ENCODE measurements around the gene TH. TPM values are rescaled to one million over a fixed set of nuclear protein-coding genes. Genes with fewer than 3 reads are reported as not detected.

TH gene
- total and polyA plus RNA-seq, 2 donors (not counting 1 experiment from before 2014, with no cell fraction given), result not detected

- intact Hi-C loops (cut with micrococcal nuclease), result no loop called here
- no peak overlapping the region for H3K27ac Mint-ChIP-seq
- Histone ChIP-seq H3K27ac (ENCODE audit: low read length in 2 of 2) (no peak overlapping the region), H4K20me1 (ENCODE audit: control insufficient read depth, insufficient read depth, low read length, poor library complexity, severe bottlenecking) (no peaks in the 10 kb centered on the region), H3K4me3 (ENCODE audit: control extremely low read depth in 1 of 5, extremely low read depth in 1 of 5, insufficient read depth in 1 of 5, low read depth in 2 of 5, low read length in 4 of 5) (no peak overlapping the region), H3K4me2 (replicated peaks; ENCODE audit: low read depth, low read length, poor library complexity, severe bottlenecking) (no peak overlapping the region), H3K79me2 (ENCODE audit: control insufficient read depth, insufficient read depth, low read length) (no peaks in the 10 kb centered on the region), H3K4me1 (ENCODE audit: control insufficient read depth in 2 of 2, insufficient read depth in 2 of 2, low read length in 2 of 2) (no peaks in the 10 kb centered on the region), H2AFZ (ENCODE audit: insufficient read depth, low read depth, low read length, poor library complexity, severe bottlenecking) (no peak overlapping the region), H3K27me3 (replicated peaks in 1 of 4; ENCODE audit: control extremely low read depth in 1 of 4, control insufficient read depth in 3 of 4, insufficient read depth in 4 of 4, low read length in 3 of 4) (peaks cover 0 to 21% (median 5%) of the 10 kb centered on the region in 4 experiments), H3K9me3 (ENCODE audit: control extremely low read depth in 1 of 3, control insufficient read depth in 2 of 3, insufficient read depth in 1 of 3, low read length in 2 of 3) (no peaks in the 10 kb centered on the region), H3K9ac (ENCODE audit: low read length) (no peak overlapping the region), H3K36me3 (replicated peaks in 1 of 2; ENCODE audit: control extremely low read depth in 1 of 2, control insufficient read depth in 1 of 2, extremely low read depth in 1 of 2, insufficient read depth in 2 of 2, low read length in 1 of 2) (no peaks in the 10 kb centered on the region)
- 58% methylated on average over 16 of the region's 19 CpGs for WGBS (ENCODE audit: insufficient coverage)
- H3K9me3 Mint-ChIP-seq (ENCODE audit: insufficient read depth), result peaks cover 4% of the 10 kb centered on the region
- DNase-seq, result no peak
- H3K4me3 Mint-ChIP-seq, result no peak overlapping the region
- ATAC-seq (ENCODE audit: low read depth), result no peak
- no peaks in the 10 kb centered on the region for H3K4me1 Mint-ChIP-seq
- CTCF ChIA-PET, result no interaction called here
- POLR2A ChIA-PET, result no interaction called here
- peaks cover 20% of the 10 kb centered on the region for H3K27me3 Mint-ChIP-seq
- TF ChIP-seq CTCF (IDR thresholded peaks at IDR 0.05) (no peak), EZH2 (IDR thresholded peaks at IDR 0.05; ENCODE audit: borderline replicate concordance, insufficient read depth, low read depth, low read length, poor library complexity, severe bottlenecking) (no peak)
These were observed 49.3 kb downstream of the TH start for GRCh38 chr11:2122222-2122906.

- POLR2A ChIA-PET, result no interaction called here
- H3K4me3 Mint-ChIP-seq, result no peak overlapping the region
- TF ChIP-seq CTCF (IDR thresholded peaks at IDR 0.05), result no peak
- TF ChIP-seq EZH2 (IDR thresholded peaks at IDR 0.05; ENCODE audit: borderline replicate concordance, insufficient read depth, low read depth, low read length, poor library complexity, severe bottlenecking), result no peak
- no peaks in the 10 kb centered on the region for H3K4me1 Mint-ChIP-seq
- ATAC-seq (ENCODE audit: low read depth) (no peak), DNase-seq (no peak)
- H3K27me3 Mint-ChIP-seq, result peaks cover 21% of the 10 kb centered on the region
- Histone ChIP-seq H3K27me3 (replicated peaks in 1 of 4; ENCODE audit: control extremely low read depth in 1 of 4, control insufficient read depth in 3 of 4, insufficient read depth in 4 of 4, low read length in 3 of 4) (peaks cover 0 to 21% (median 5%) of the 10 kb centered on the region in 4 experiments), H3K27ac (ENCODE audit: low read length in 2 of 2) (no peak overlapping the region), H3K4me2 (replicated peaks; ENCODE audit: low read depth, low read length, poor library complexity, severe bottlenecking) (no peak overlapping the region), H3K36me3 (replicated peaks in 1 of 2; ENCODE audit: control extremely low read depth in 1 of 2, control insufficient read depth in 1 of 2, extremely low read depth in 1 of 2, insufficient read depth in 2 of 2, low read length in 1 of 2) (no peaks in the 10 kb centered on the region), H2AFZ (ENCODE audit: insufficient read depth, low read depth, low read length, poor library complexity, severe bottlenecking) (no peak overlapping the region), H3K9me3 (ENCODE audit: control extremely low read depth in 1 of 3, control insufficient read depth in 2 of 3, insufficient read depth in 1 of 3, low read length in 2 of 3) (no peaks in the 10 kb centered on the region), H3K4me1 (ENCODE audit: control insufficient read depth in 2 of 2, insufficient read depth in 2 of 2, low read length in 2 of 2) (no peaks in the 10 kb centered on the region), H3K79me2 (ENCODE audit: control insufficient read depth, insufficient read depth, low read length) (no peaks in the 10 kb centered on the region), H4K20me1 (ENCODE audit: control insufficient read depth, insufficient read depth, low read length, poor library complexity, severe bottlenecking) (no peaks in the 10 kb centered on the region), H3K9ac (ENCODE audit: low read length) (no peak overlapping the region), H3K4me3 (ENCODE audit: control extremely low read depth in 1 of 5, extremely low read depth in 1 of 5, insufficient read depth in 1 of 5, low read depth in 2 of 5, low read length in 4 of 5) (no peak overlapping the region)
- no peak overlapping the region for H3K27ac Mint-ChIP-seq
- 92% methylated on average over 15 of the region's 21 CpGs for WGBS (ENCODE audit: insufficient coverage)
- intact Hi-C loops (cut with micrococcal nuclease), result no loop called here
- peaks cover 4% of the 10 kb centered on the region for H3K9me3 Mint-ChIP-seq (ENCODE audit: insufficient read depth)
- CTCF ChIA-PET, result no interaction called here
These were observed 50.1 kb downstream of the TH start for GRCh38 chr11:2121227-2122130.
